K562 (cell line): ENCODE measurements around the gene PHACTR3.

Experiments used
- ARHGAP35 ChIP-seq: fragments of 450-650 bp; IDR thresholded peaks from 2 replicates; pipeline ENCODE4 v1.6.1; 2018; ENCODE audit not compliant: partially characterized antibody
- ATF6 ChIP-seq: sonication (generic); formaldehyde crosslinking; IDR thresholded peaks from 2 replicates; pipeline ENCODE4 v1.4.0; 2020; ENCODE audit warnings: mild to moderate bottlenecking, missing genetic modification reagents
- BACH1 ChIP-seq: fragments of 200-800 bp; sonication (Bioruptor generic); IDR thresholded peaks from 2 replicates; pipeline ENCODE4 v1.6.1; 2016; ENCODE audit warnings: missing genetic modification characterization, missing compliant biosample characterization
- CHD2 ChIP-seq: IDR thresholded peaks from 2 replicates; pipeline ENCODE4 v1.6.1; 2011; ENCODE audit warnings: low read depth, low read length
- ELK1 ChIP-seq: sonication (generic); formaldehyde crosslinking; IDR thresholded peaks from 2 replicates; pipeline ENCODE4 v1.8.1; 2022; ENCODE audit warnings: missing genetic modification reagents
- EZH2 ChIP-seq: IDR thresholded peaks from 2 replicates; pipeline ENCODE4 v1.6.1; 2012; ENCODE audit warnings: low read depth, mild to moderate bottlenecking, inconsistent platforms, low read length, borderline replicate concordance
- GATA2 ChIP-seq: sonication (generic); formaldehyde crosslinking; IDR thresholded peaks from 2 replicates; pipeline ENCODE4 v1.4.0; 2020; ENCODE audit warnings: mild to moderate bottlenecking, missing genetic modification reagents
- HMG20B ChIP-seq: fragments of 250-450 bp; sonication (Bioruptor Pico); IDR thresholded peaks from 2 replicates; pipeline ENCODE4 v1.5.0; 2021; ENCODE audit warnings: mild to moderate bottlenecking
- KAT8 ChIP-seq: fragments of 450-650 bp; IDR thresholded peaks from 2 replicates; pipeline ENCODE4 v1.6.1; 2016; ENCODE audit warnings: low read depth, mild to moderate bottlenecking
- RERE ChIP-seq: sonication (generic); formaldehyde crosslinking; IDR thresholded peaks from 2 replicates; pipeline ENCODE4 v1.8.0; 2023; ENCODE audit warnings: missing genetic modification reagents, mild to moderate bottlenecking, borderline replicate concordance
- SMC3 ChIP-seq: conservative IDR thresholded peaks from 2 replicates; pipeline ENCODE4 v1.6.1; 2011; ENCODE audit warnings: low read depth, low read length, improper control_type of control experiment; ENCODE audit not compliant: insufficient read depth
- ZBTB5 ChIP-seq: fragments of 450-650 bp; IDR thresholded peaks from 2 replicates; pipeline ENCODE4 v1.6.1; 2017; ENCODE audit warnings: antibody characterized with exemption
- ZHX1 ChIP-seq: fragments of 150-350 bp; conservative IDR thresholded peaks from 2 replicates; pipeline ENCODE4 v1.6.1; 2014; ENCODE audit warnings: low read length

GRCh38 chr20:59777814-59778575, 173.7 kb downstream of the PHACTR3 start:
- TF ChIP-seq ZBTB5 = no peak
- no peak for TF ChIP-seq EZH2
- no peak for TF ChIP-seq SMC3
- no peak for TF ChIP-seq ELK1
- TF ChIP-seq ZHX1 = no peak
- no peak for TF ChIP-seq ARHGAP35
- TF ChIP-seq RERE (CRISPR knock-in tag) = no peak
- TF ChIP-seq GATA2 (CRISPR knock-in tag) = no peak
- TF ChIP-seq HMG20B (CRISPR knock-in tag) = no peak
- no peak for TF ChIP-seq CHD2
- TF ChIP-seq ATF6 (CRISPR knock-in tag) = no peak
- TF ChIP-seq KAT8 = no peak
- TF ChIP-seq BACH1 (tag) = no peak
